GM23248 (cell line): ENCODE results near the gene MIER2. TPM values are rescaled to one million over a fixed set of nuclear protein-coding genes. Genes with fewer than 3 reads are reported as not detected.
"Not testable (repeated sequence)": the region's sequence is repeated elsewhere in the genome, so short reads cannot be mapped to it uniquely, and the experiment has no call there.

Experiments used
- DNase-seq: peaks from one replicate; pipeline ENCODE4 v3.0.0-alpha.2; 2015
- H2AFZ ChIP-seq: fragments of 200-600 bp; sonication (generic); 2 replicates; pipeline ENCODE4 v1.6.1; 2016; ENCODE audit warnings: antibody characterized with exemption
- H3F3A ChIP-seq: fragments of 200-600 bp; sonication (generic); 2 replicates; pipeline ENCODE4 v1.6.1; 2016; ENCODE audit warnings: mild to moderate bottlenecking, antibody characterized with exemption, mixed run types; ENCODE audit not compliant: insufficient read depth
- H3K27ac ChIP-seq: fragments of 200-600 bp; sonication (generic); 2 replicates; pipeline ENCODE4 v1.5.1; 2016; ENCODE audit warnings: mild to moderate bottlenecking
- H3K27me3 ChIP-seq: fragments of 200-600 bp; sonication (generic); replicated peaks from 2 replicates; pipeline ENCODE4 v1.6.1; 2016; ENCODE audit warnings: mild to moderate bottlenecking; ENCODE audit not compliant: insufficient read depth
- H3K36me3 ChIP-seq: fragments of 200-600 bp; sonication (generic); 2 replicates; pipeline ENCODE4 v1.6.1; 2016; ENCODE audit warnings: low read depth, mild to moderate bottlenecking
- H3K4me1 ChIP-seq: fragments of 200-600 bp; sonication (generic); 2 replicates; pipeline ENCODE4 v1.6.1; 2016; ENCODE audit warnings: mild to moderate bottlenecking; ENCODE audit not compliant: insufficient read depth
- H3K4me2 ChIP-seq: fragments of 200-600 bp; sonication (generic); one replicate; pipeline ENCODE4 v1.6.1; 2016; ENCODE audit warnings: mild to moderate bottlenecking; ENCODE audit not compliant: unreplicated experiment
- H3K4me3 ChIP-seq: fragments of 200-600 bp; sonication (generic); 2 replicates; pipeline ENCODE4 v1.5.1; 2016; ENCODE audit warnings: mild to moderate bottlenecking
- H3K79me2 ChIP-seq: fragments of 200-600 bp; sonication (generic); 2 replicates; pipeline ENCODE4 v1.6.1; 2016; ENCODE audit warnings: mild to moderate bottlenecking; ENCODE audit not compliant: insufficient read depth
- H3K9ac ChIP-seq: fragments of 200-600 bp; sonication (generic); 2 replicates; pipeline ENCODE4 v1.6.1; 2016; ENCODE audit warnings: mild to moderate bottlenecking
- H3K9me2 ChIP-seq: fragments of 200-600 bp; sonication (generic); 2 replicates; pipeline ENCODE4 v1.6.1; 2016; ENCODE audit warnings: mixed run types, mild to moderate bottlenecking, moderate library complexity; ENCODE audit not compliant: insufficient read depth
- H3K9me3 ChIP-seq: fragments of 200-600 bp; sonication (generic); one replicate; pipeline ENCODE4 v1.6.1; 2017; ENCODE audit warnings: low read depth
- H4K20me1 ChIP-seq: fragments of 200-600 bp; sonication (generic); 2 replicates; pipeline ENCODE4 v1.6.0; 2016; ENCODE audit not compliant: insufficient read depth
- EZH2 ChIP-seq: fragments of 200-600 bp; sonication (generic); IDR thresholded peaks from 2 replicates; pipeline ENCODE4 v1.6.1; 2018; ENCODE audit warnings: antibody characterized with exemption, mild to moderate bottlenecking; ENCODE audit not compliant: insufficient read depth, poor library complexity, severe bottlenecking
- EZH2phosphoT487 ChIP-seq: fragments of 200-600 bp; sonication (generic); IDR thresholded peaks from 2 replicates; pipeline ENCODE4 v1.6.1; 2018; ENCODE audit warnings: antibody characterized with exemption, moderate library complexity, mild to moderate bottlenecking, low read depth; ENCODE audit not compliant: insufficient read depth
- WGBS, 2 experiments: methylation state at CpG; one replicate each; pipeline ENCODE4 v1.1.6; 2015 to 2017; ENCODE audit warnings: low lambda C conversion rate in 2 of 2, low coverage in 1 of 2; ENCODE audit errors: missing lambda C conversion rate in 2 of 2; 5-methylcytosine and 5-hydroxymethylcytosine counted together
- in situ Hi-C: fragments of 300-500 bp; cut with MboI; formaldehyde crosslinking; loops from 2 replicates; pipeline ENCODE4 v1.15.0; 2020
- polyA plus RNA-seq: library from polyadenylated mRNA; unstranded; fragments of >200 nt; fragmentation: Nextera tagmentation; extraction: Ambion mirVana; gene quantifications from 2 replicates; pipeline ENCODE4 v1.2.1, GENCODE V29; 2016
- total RNA-seq: library from RNA; depleted of rRNA; stranded (reverse); fragments of >200 nt; shearing (Covaris generic); gene quantifications from 2 replicates; pipeline ENCODE4 v1.2.3, GENCODE V29; 2014

MIER2 gene
- total and polyA plus RNA-seq, 2 experiments from 2014 or later: 11.8 to 30.7 TPM

DNA sequence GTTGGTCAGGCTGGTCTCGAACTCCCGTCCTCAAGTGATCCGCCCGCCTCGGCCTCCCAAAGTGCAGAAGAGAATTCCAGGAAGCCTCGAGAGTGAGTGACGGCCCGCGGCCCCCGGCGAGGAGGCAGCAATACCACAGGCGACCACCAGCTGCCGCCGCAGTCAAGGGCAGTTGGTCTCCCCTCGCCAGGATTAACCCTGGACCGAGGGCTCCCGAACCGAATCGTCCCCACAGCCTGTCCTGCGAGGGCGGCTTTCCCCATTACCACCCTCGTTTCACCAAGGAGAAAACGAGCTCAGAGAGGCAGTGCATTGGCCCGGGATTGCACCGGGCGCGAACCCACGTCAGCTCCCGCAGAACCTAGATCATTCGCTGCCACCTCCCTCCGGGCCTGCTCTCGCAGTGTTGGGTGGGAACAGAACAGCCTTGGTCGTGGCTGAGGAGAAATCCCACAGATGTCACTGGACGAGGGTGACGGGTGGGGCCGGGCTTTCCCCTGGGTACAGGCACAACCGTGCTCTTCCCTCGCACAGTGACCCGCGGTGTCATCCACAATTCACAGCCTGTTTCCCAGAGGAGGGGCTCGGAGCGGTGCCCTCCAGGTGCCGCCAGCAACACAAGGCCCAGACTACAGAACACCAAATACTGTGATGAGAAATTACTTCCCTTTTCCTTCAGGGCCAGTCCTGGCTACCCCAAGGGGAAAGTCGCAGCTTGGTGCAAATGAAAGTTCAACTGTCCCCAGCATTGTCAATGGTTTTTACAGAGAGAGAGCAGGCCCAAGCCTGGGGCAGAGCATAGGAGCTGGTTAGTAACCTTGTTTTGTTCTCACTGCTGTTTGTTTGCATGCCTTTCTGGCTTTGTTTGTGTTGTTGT, 39.6 kb upstream of the MIER2 start:
- DNase-seq: peak; percentile 25
- Histone ChIP-seq H3K9me2 (no peaks in the 10 kb centered on the region), H3K79me2 (no peaks in the 10 kb centered on the region), H3K4me1 (peaks cover 9% of the 10 kb centered on the region), H3K36me3 (no peaks in the 10 kb centered on the region), H4K20me1 (no peaks in the 10 kb centered on the region), H3F3A (no peaks in the 10 kb centered on the region), H3K4me3 (no peak overlapping the region), H3K27me3 (peaks cover 14% of the 10 kb centered on the region; the same call in 1 of the 2 replicates), H3K9me3 (no peaks in the 10 kb centered on the region), H3K9ac (no peak overlapping the region), H3K27ac (no peak overlapping the region), H2AFZ (no peak overlapping the region), H3K4me2 (no peak overlapping the region)
- TF ChIP-seq EZH2phosphoT487: no peak
- no peak for TF ChIP-seq EZH2
- 41 to 42% methylated on average over 43 to 44 of the region's 44 CpGs for WGBS, 2 experiments
- in situ Hi-C loops: no loop called here

DNA sequence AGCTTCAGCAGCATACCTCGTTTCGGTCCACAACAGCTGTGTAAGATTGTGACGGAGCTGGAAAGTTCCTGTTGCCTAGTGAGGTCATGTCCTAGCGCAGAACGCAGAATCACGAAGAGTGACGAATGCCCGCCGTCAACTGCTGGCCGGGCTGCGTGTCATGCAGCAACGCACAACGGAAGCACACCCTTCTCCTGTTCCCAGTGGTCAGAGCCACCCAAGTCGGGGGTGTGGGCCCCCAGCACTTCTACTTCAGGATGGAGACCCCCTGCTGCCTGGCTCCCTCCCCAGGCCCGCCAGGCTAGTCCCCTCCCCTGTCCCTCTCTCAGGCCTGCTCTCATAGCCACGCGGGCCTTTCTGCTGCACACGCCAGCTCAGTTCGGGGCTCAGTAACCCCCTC, 38.4 kb upstream of the MIER2 start:
- in situ Hi-C loops: no loop called here
- Histone ChIP-seq H3K9me3 (no peaks in the 10 kb centered on the region), H3K27ac (no peak overlapping the region), H3K4me3 (peak overlapping the region; percentile 38; the same call in 1 of the 2 replicates), H3F3A (no peaks in the 10 kb centered on the region), H3K4me2 (peak overlapping the region; percentile 47), H2AFZ (no peak overlapping the region), H3K79me2 (no peaks in the 10 kb centered on the region), H3K4me1 (peaks cover 9% of the 10 kb centered on the region), H3K27me3 (0 out of 2 replicates have a peak, but pooled peaks cover 6% of the 10 kb centered on the region), H3K9ac (no peak overlapping the region), H3K9me2 (no peaks in the 10 kb centered on the region), H3K36me3 (no peaks in the 10 kb centered on the region), H4K20me1 (no peaks in the 10 kb centered on the region)
- TF ChIP-seq EZH2phosphoT487 (no peak), EZH2 (no peak)
- no peak for DNase-seq
- 57 to 62% methylated on average over 17 to 19 of the region's 19 CpGs for WGBS, 2 experiments

GRCh38 chr19:382578-382977, 38.0 kb upstream of the MIER2 start:
- Histone ChIP-seq H3K4me2 (peak overlapping the region; percentile 47), H3K4me3 (peak overlapping the region; percentile 38; the same call in 1 of the 2 replicates)
- H3F3A ChIP-seq, H3K9me2 ChIP-seq, H4K20me1 ChIP-seq, H2AFZ ChIP-seq, H3K27ac ChIP-seq, in situ Hi-C loops, H3K4me1 ChIP-seq, H3K79me2 ChIP-seq, H3K27me3 ChIP-seq, H3K36me3 ChIP-seq, H3K9me3 ChIP-seq, H3K9ac ChIP-seq: not testable (repeated sequence)
- WGBS, 2 experiments: 2% methylated on average over 7 to 9 of the region's 9 CpGs
- peak; percentile 90 for DNase-seq

DNA sequence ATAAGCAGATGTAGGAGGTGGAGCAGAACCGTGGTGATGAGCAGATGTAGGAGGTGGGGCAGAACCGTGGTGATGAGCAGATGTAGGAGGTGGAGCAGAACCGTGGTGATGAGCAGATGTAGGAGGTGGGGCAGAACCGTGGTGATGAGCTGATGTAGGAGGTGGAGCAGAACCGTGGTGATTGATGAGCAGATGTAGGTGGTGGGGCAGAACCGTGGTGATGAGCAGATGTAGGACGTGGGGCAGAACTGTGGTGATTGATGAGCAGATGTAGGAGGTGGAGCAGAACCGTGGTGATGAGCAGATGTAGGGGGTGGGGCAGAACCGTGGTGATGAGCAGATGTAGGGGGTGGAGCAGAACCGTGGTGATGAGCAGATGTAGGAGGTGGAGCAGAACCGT, 37.3 kb upstream of the MIER2 start:
- H3K9me3 ChIP-seq, H3K4me2 ChIP-seq, H2AFZ ChIP-seq, H3K79me2 ChIP-seq, H4K20me1 ChIP-seq, H3K36me3 ChIP-seq, H3K9me2 ChIP-seq, DNase-seq, H3K9ac ChIP-seq, H3K4me1 ChIP-seq, H3K27me3 ChIP-seq, H3K4me3 ChIP-seq, H3K27ac ChIP-seq, in situ Hi-C loops, H3F3A ChIP-seq: not testable (repeated sequence)
- 2 to 13% methylated on average over 4 to 11 of the region's 11 CpGs for WGBS, 2 experiments

DNA sequence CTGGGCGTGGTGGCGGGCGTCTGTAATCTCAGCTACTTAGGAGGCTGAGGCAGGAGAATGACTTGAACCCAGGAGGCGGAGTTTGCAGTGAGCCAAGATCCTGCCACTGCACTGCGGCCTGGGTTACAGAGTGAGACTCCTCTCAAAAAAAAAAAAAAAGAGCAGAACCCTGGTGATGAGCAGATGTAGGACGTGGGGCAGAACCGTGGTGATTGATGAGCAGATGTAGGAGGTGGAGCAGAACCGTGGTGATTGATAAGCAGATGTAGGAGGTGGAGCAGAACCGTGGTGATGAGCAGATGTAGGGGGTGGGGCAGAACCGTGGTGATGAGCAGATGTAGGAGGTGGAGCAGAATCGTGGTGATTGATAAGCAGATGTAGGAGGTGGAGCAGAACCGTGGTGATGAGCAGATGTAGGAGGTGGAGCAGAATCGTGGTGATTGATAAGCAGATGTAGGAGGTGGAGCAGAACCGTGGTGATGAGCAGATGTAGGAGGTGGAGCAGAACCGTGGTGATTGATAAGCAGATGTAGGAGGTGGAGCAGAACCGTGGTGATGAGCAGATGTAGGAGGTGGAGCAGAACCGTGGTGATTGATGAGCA, 36.1 kb upstream of the MIER2 start:
- H4K20me1 ChIP-seq, H3F3A ChIP-seq, H3K27ac ChIP-seq, H3K9me3 ChIP-seq, H3K9me2 ChIP-seq, in situ Hi-C loops, H3K79me2 ChIP-seq, H3K36me3 ChIP-seq, H2AFZ ChIP-seq, H3K9ac ChIP-seq, DNase-seq, H3K4me2 ChIP-seq, H3K4me1 ChIP-seq, H3K27me3 ChIP-seq, H3K4me3 ChIP-seq: not testable (repeated sequence)
- WGBS, 2 experiments: 29 to 48% methylated on average over 9 to 17 of the region's 17 CpGs
